Ectodermal cell (in vitro differentiated cells): ENCODE measurements around the gene CFAP57.

ENCODE experiments used
- H3K27ac ChIP-seq: 2 replicates; pipeline ENCODE4 v1.7.0; 2013; ENCODE audit warnings: mild to moderate bottlenecking, low read depth, low read length; ENCODE audit not compliant: insufficient read depth, poor library complexity, severe bottlenecking
- H3K27me3 ChIP-seq: 2 replicates; pipeline ENCODE4 v1.7.0; 2013; ENCODE audit warnings: mild to moderate bottlenecking, low read length; ENCODE audit not compliant: insufficient read depth, control insufficient read depth, poor library complexity, severe bottlenecking
- H3K36me3 ChIP-seq: one replicate; pipeline ENCODE4 v1.7.0; 2013; ENCODE audit warnings: low read length; ENCODE audit not compliant: control insufficient read depth, insufficient read depth
- H3K4me1 ChIP-seq: one replicate; pipeline ENCODE4 v1.7.0; 2013; ENCODE audit warnings: low read length; ENCODE audit not compliant: control insufficient read depth, insufficient read depth
- H3K4me3 ChIP-seq: 2 replicates; pipeline ENCODE4 v1.7.0; 2013; ENCODE audit warnings: low read depth, low read length, control low read depth; ENCODE audit not compliant: insufficient read depth
- H3K9me3 ChIP-seq: 2 replicates; pipeline ENCODE4 v1.7.0; 2013; ENCODE audit warnings: mild to moderate bottlenecking, low read length, moderate library complexity; ENCODE audit not compliant: control insufficient read depth
- WGBS, 2 experiments: methylation state at CpG; one replicate each; pipeline ENCODE4 v1.1.7; 2013; ENCODE audit warnings: missing lambda C conversion rate in 2 of 2; 5-methylcytosine and 5-hydroxymethylcytosine counted together

CFAP57 gene

DNA sequence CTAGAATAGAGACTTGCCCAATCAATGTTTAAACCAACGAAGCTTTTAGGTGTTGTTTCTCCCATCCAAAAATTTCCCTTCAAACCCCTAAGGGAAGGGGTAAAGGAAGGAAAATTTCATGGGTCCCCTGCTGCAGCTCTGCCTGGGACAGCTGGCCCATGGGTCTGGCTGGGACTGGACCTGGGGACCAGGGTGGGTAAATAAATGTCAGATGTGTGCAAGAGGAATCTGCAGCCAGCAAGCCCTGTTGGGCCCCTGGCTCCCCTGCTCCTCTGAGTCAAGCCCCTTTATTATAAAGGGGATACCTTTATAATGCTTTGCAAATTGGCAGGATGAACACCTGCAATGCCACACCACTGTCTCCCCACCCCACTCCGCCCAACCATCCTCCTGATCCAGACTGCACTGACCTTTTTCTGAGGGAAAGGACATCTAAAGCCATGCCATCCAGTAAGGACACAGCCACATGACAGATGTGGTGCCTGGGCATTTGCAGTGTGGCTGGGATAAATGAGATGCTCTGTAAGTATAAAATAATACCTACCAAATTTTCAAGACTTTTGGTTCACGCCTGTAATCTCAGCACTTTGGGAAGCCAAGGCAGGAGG, 95.8 kb downstream of the CFAP57 start:
- no peak overlapping the region for H3K4me3 ChIP-seq
- no peaks in the 10 kb centered on the region for H3K9me3 ChIP-seq
- no peaks in the 10 kb centered on the region for H3K36me3 ChIP-seq
- H3K27me3 ChIP-seq: no peaks in the 10 kb centered on the region
- H3K4me1 ChIP-seq: no peaks in the 10 kb centered on the region
- WGBS, 2 experiments: 89 to 90% methylated on average over 3 of the region's 3 CpGs
- no peak overlapping the region for H3K27ac ChIP-seq

DNA sequence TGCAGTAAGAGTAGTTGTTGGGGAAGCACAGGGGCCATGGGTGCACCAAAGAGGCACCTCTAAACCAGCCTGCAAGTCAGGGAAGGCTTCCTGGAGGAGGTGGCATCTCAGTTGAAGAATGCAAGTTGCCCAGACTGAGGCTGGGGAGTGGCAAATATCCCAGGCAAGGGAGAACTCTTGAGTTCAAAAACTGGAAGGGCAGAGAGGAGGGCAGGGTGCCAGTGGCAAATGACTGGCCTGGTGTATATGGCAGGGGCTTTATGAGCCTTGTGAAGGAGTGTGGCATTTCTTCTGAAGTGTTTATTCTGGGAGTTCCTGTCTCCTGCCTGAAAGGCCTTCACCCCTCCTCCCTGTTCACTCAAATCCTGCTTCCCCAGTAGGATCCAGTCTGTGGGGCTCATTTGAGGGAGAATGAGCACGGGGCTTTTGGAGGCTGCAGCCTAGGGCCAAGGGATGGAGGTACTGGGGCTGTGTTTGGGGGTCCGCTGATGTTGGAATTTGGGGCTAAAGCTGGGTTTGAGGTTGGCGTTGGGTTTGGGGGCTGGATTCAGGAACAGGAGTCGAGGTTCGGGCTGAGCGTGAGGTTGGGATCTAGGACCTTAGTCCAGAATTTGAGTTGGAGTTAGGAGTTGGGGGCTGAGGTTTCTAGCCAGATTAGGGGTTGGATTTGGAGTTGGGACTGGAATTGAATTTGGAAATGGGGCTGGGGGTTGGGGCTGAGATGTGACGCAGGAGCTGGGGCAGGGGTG, 97.7 kb downstream of the CFAP57 start, which contains the start of gene TMEM125:
TMEM125 (plus strand) TSS at position 357 of the 749 bp plus-strand sequence. CDS start 2,740 bp downstream, outside the sequence.
- H3K9me3 ChIP-seq: no peaks in the 10 kb centered on the region
- WGBS, 2 experiments: 81 to 85% methylated on average over 7 of the region's 7 CpGs
- no peak within 1 kb of the TSS for H3K27ac ChIP-seq
- no peaks in the 10 kb centered on the region for H3K27me3 ChIP-seq
- peak within 1 kb of the TSS; percentile 45 for H3K4me3 ChIP-seq
- H3K36me3 ChIP-seq: no peaks in the 10 kb centered on the region
- no peaks in the 10 kb centered on the region for H3K4me1 ChIP-seq

DNA sequence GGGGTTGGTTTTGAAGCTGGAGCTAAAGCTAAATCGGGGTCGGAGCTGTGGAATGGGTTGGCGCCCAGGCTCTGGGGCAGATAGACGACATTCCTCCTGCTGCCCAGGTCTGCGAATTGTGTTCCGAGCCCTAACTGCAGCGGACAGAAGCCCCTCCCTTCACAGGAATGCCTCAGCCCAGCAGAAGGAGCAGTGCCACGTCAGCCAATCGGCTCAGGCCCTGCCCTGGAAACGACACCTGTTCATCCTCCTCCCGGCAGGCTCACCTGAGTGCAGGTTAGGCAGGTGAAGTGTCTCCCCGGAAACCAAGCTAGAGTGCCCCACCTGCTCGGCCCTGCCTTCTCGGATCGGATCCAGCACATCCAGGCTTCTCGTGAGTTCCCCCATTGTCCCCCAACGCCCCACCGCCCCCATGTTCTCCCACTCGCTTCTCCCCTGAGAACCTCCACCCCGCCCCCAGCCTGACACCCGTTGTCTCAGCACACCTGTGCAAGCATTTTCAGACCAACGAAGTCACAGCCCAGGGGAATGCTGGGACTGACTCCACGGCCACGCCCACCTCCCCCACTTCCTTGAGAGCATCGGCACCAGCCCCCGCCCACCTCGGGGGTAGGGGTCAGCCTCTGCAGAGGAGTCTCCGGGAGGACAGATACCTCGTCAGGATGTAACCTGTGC, 98.4 kb downstream of the CFAP57 start:
- no peaks in the 10 kb centered on the region for H3K4me1 ChIP-seq
- H3K4me3 ChIP-seq: peak overlapping the region; percentile 45
- H3K9me3 ChIP-seq: no peaks in the 10 kb centered on the region
- H3K27ac ChIP-seq: no peak overlapping the region
- WGBS, 2 experiments: 10 to 13% methylated on average over 28 to 29 of the region's 29 CpGs
- no peaks in the 10 kb centered on the region for H3K36me3 ChIP-seq
- H3K27me3 ChIP-seq: no peaks in the 10 kb centered on the region

DNA sequence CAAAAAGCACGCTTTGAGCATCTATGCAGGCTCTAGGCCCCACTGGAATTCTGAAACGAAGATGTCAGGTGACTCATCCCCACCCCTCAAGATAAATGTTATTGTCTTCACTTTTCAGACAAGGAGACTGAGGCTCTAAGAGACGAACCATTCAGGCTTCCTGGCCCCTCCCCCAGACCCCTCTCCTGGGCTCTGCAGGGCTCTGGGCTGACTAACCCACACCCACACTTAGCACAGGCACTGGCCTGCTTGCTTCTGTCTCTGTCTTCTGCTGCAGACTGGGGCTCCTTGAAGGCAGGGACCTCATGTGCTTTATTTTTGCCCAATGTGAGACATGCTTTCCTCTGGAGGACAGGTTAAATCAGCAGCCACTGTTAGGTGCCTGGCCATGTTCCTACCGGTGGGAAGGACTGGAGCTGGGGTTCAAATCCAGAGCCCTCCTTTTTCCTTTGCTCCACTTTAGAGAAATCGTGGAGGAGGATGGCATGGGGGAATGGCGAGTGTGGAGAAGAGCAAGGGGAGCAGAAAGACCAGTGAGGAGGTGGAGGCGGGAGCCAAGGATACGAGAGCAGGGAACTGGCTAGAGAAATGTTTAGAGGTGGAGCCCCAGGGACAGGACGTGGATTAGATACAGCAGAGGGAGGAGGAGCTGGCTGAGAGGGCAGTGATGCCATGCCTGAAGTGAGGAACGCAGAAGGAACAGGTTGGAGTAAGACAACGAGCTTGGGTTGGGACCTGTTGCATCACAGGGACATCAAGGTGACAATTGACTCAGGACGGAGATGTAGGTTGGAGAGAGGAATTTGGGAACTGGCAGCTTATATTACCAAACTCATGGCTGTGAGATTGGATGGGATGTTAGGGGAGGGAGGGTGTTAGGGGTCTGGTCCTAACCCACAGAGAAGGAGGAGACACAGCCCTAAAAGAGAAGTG, 99.3 kb downstream of the CFAP57 start:
- H3K9me3 ChIP-seq: no peaks in the 10 kb centered on the region
- H3K4me1 ChIP-seq: no peaks in the 10 kb centered on the region
- no peak overlapping the region for H3K27ac ChIP-seq
- 70 to 73% methylated on average over 12 of the region's 12 CpGs for WGBS, 2 experiments
- no peaks in the 10 kb centered on the region for H3K36me3 ChIP-seq
- peak overlapping the region; percentile 45 for H3K4me3 ChIP-seq
- no peaks in the 10 kb centered on the region for H3K27me3 ChIP-seq

DNA sequence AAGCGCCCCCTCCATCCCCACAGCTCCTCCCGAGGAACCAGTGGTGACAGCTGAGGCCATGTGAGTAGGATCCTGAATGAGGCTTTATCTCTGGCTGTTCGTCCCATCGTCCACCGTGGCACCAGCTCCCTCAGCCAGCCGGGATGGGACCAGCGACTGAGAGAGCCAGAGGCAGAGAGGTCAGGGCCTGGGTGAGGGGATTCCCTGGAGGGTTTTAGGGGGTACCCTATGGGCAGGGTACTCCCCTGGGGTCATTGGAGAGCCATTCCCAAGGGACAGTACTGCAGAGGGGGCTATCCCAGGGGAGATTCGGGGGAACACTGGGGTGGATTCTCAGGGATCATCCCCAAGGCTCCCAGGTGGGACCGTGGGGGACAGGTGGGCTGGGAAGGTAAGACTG, 100.0 kb downstream of the CFAP57 start:
- Histone ChIP-seq H3K27ac (no peak overlapping the region), H3K9me3 (no peaks in the 10 kb centered on the region), H3K4me1 (no peaks in the 10 kb centered on the region), H3K4me3 (no peak overlapping the region), H3K36me3 (no peaks in the 10 kb centered on the region), H3K27me3 (no peaks in the 10 kb centered on the region)
- 81 to 88% methylated on average over 9 of the region's 9 CpGs for WGBS, 2 experiments

DNA sequence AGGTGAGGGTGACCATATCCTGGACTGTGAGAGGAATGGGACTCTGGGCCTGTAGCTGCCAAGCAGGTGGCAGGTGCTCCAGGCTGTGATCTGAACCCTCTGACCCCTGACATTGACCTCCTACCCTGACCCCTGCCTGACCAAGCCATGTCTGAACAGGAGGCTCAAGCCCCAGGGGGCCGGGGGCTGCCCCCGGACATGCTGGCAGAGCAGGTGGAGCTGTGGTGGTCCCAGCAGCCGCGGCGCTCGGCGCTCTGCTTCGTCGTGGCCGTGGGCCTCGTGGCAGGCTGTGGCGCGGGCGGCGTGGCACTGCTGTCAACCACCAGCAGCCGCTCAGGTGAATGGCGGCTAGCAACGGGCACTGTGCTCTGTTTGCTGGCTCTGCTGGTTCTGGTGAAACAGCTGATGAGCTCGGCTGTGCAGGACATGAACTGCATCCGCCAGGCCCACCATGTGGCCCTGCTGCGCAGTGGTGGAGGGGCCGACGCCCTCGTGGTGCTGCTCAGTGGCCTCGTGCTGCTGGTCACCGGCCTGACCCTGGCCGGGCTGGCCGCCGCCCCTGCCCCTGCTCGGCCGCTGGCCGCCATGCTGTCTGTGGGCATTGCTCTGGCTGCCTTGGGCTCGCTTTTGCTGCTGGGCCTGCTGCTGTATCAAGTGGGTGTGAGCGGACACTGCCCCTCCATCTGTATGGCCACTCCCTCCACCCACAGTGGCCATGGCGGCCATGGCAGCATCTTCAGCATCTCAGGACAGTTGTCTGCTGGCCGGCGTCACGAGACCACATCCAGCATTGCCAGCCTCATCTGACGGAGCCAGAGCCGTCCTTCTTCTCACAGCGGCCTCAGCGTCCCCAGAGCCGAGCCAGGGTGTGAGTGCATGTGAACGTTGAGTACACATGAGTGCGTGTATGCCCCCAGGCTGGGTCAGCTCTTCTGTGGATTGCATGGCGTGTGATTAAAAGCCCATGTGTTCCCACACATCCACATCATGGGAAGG, 100.7 kb downstream of the CFAP57 start:
- no peaks in the 10 kb centered on the region for H3K27me3 ChIP-seq
- H3K27ac ChIP-seq: no peak overlapping the region
- no peaks in the 10 kb centered on the region for H3K4me1 ChIP-seq
- H3K4me3 ChIP-seq: no peak overlapping the region
- WGBS, 2 experiments: 94 to 96% methylated on average over 46 of the region's 46 CpGs
- no peaks in the 10 kb centered on the region for H3K9me3 ChIP-seq
- no peaks in the 10 kb centered on the region for H3K36me3 ChIP-seq

DNA sequence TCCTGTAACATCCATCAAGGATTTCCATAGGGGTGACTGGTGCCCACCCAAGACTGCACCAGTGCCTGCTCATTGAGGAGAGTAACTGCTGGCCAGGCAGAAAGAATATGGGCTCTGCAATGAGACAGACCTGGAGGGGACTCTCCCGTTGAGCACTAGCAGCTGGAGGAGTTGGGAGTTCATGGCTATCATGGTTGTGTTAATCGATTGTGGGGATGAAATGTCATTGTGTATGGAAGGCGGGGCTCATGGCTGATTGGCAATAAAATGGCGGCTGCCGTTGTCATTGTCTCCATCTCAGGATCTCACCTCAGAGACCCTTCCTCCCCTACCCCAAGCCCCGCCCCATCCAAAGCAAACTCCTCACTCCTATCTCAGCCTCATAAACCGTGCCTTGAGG, 101.6 kb downstream of the CFAP57 start:
- WGBS, 2 experiments: 95 to 98% methylated on average over 6 to 7 of the region's 7 CpGs
- H3K36me3 ChIP-seq: no peaks in the 10 kb centered on the region
- H3K27ac ChIP-seq: no peak overlapping the region
- H3K9me3 ChIP-seq: no peaks in the 10 kb centered on the region
- H3K4me3 ChIP-seq: no peak overlapping the region
- no peaks in the 10 kb centered on the region for H3K27me3 ChIP-seq
- no peaks in the 10 kb centered on the region for H3K4me1 ChIP-seq

DNA sequence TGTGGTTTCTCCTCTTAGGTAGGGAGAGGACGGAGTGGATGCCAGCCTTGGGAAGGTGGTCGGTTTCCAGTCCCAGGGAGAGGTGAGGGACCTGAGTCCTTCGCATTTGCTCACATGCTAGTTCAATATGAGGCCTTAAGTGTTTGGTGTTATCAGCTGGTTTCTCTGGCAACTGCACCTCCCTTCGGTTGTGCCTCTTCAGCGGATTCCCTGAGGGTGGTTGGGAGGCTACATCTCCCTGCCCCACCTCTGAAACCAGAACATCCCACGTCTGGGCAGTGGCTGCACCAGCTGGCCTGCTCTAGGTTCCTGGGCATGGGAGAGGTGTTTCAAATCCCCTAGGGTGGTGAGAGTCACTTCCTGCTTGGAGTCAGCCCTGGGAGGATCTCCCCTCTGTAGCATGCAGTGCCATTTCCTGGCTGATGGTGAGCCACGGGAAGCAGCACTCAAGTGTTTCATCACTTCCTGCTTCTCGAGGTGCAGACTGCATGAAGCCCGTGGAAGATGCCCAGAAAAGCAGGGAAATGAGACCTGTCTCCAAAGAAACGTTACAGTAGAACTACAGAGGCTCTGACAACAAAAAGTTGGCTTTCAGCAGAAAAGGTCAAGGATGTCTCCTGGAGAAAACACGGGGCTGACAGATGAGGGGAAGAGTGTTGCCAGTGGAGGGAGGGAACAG, 102.1 kb downstream of the CFAP57 start:
- Histone ChIP-seq H3K36me3 (no peaks in the 10 kb centered on the region), H3K4me3 (no peak overlapping the region), H3K4me1 (no peaks in the 10 kb centered on the region), H3K27ac (no peak overlapping the region), H3K9me3 (no peaks in the 10 kb centered on the region), H3K27me3 (no peaks in the 10 kb centered on the region)
- 88 to 90% methylated on average over 11 of the region's 11 CpGs for WGBS, 2 experiments

DNA sequence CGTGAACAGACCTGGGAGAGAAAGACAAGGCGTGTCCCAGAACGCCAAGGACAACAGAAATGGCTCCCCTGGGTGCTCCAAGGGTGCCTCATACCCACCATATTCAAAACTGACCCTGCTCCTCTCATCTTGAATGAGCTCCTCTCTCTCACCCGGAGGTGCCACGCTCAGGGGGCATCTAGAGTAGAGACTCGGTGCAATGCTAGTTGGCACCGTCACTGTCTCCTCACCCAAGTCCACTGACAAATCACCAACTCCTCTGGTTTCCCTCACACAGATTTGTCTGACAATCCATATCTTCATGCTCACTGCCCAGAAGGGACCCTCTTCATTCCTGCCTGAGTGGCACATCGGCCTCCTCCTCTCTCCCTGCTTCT, 102.7 kb downstream of the CFAP57 start:
- no peak overlapping the region for H3K27ac ChIP-seq
- H3K36me3 ChIP-seq: no peaks in the 10 kb centered on the region
- no peak overlapping the region for H3K4me3 ChIP-seq
- H3K4me1 ChIP-seq: no peaks in the 10 kb centered on the region
- no peaks in the 10 kb centered on the region for H3K9me3 ChIP-seq
- no peaks in the 10 kb centered on the region for H3K27me3 ChIP-seq
- WGBS, 2 experiments: 82 to 83% methylated on average over 8 of the region's 8 CpGs
